K562 (cell line): Measurements from ENCODE around the gene KITLG.

Experiments used
- BRCA1 ChIP-seq, 2 experiments: fragments of 450-650 bp in 1 of 2; sonication (generic) in 1 of 2; formaldehyde crosslinking in 1 of 2; IDR thresholded peaks; 2 replicates each; pipeline versions ENCODE4 v1.5.0 to v1.6.1; 2017 to 2020; ENCODE audit warnings: mild to moderate bottlenecking in 1 of 2, missing genetic modification reagents in 1 of 2
- BRF2 ChIP-seq: IDR thresholded peaks from 3 replicates; pipeline ENCODE4 v1.6.1; 2011; ENCODE audit warnings: borderline replicate concordance, mild to moderate bottlenecking; ENCODE audit not compliant: insufficient read length, insufficient read depth
- CTCF ChIP-seq, 3 experiments: IDR thresholded peaks in 2 of 3; conservative IDR thresholded peaks in 1 of 3; 2 replicates each; pipeline ENCODE4 v1.5.1; 2011 to 2012; ENCODE audit warnings: low read length in 3 of 3, mild to moderate bottlenecking in 3 of 3, control low read depth in 2 of 3, improper control_type of control experiment in 1 of 3, inconsistent platforms in 1 of 3, low read depth in 1 of 3, mixed read lengths in 1 of 3, moderate library complexity in 1 of 3; ENCODE audit not compliant: insufficient read depth in 2 of 3
- HNRNPK ChIP-seq: fragments of 200-400 bp; formaldehyde crosslinking; IDR thresholded peaks from one replicate; pipeline ENCODE4 v1.6.1; 2018; ENCODE audit warnings: mild to moderate bottlenecking, low read depth, low read length; ENCODE audit not compliant: poor library complexity, severe bottlenecking
- KLF13 ChIP-seq: fragments of 450-650 bp; IDR thresholded peaks from 2 replicates; pipeline ENCODE4 v1.6.1; 2016; ENCODE audit warnings: missing genetic modification characterization, low read depth, mild to moderate bottlenecking, missing compliant biosample characterization, moderate library complexity, borderline replicate concordance
- MAFG ChIP-seq: fragments of 450-650 bp; conservative IDR thresholded peaks from 2 replicates; pipeline ENCODE4 v1.6.1; 2016; ENCODE audit warnings: missing genetic modification characterization, missing compliant biosample characterization
- ZC3H11A ChIP-seq: IDR thresholded peaks from 2 replicates; pipeline ENCODE4 v1.6.1; 2012; ENCODE audit warnings: low read depth, low read length, improper control_type of control experiment

- TF ChIP-seq BRCA1 (IDR thresholded peaks at IDR 0.05) (no peak), BRCA1 (CRISPR knock-in tag; IDR thresholded peaks at IDR 0.05) (no peak), ZC3H11A (no peak), MAFG (tag) (no peak), BRF2 (no peak), KLF13 (no peak), CTCF (IDR thresholded peaks at IDR 0.05 in 2 of 3, conservative IDR thresholded peaks at IDR 0.05 in 1 of 3; ENCODE audit: insufficient read depth in 2 of 3, low read depth in 1 of 3, low read length in 3 of 3) (no peak), HNRNPK (no peak)
Measured at GRCh38 chr12:88490425-88490824, 89.8 kb downstream of the KITLG start.
